Panc1 (cell line): ENCODE data around the gene SLC9C1. TPM values are rescaled to one million over a fixed set of nuclear protein-coding genes. Genes with fewer than 3 reads are reported as not detected.

Source experiments
- ATAC-seq: fragments of 200-7000 bp; cut with Tn5 transposase; 2 replicates; pipeline ENCODE4 v1.9.1; 2020; ENCODE audit warnings: mild to moderate bottlenecking, moderate library complexity
- BruUV-seq: library from RNA; stranded (reverse); fragments of 400-500 nt; replicated peaks from 2 replicates; lab custom pipeline; 2021; lab: Mats Ljungman, UMichigan
- CTCF ChIA-PET: fragments of 300-600 bp; sonication (Branson Sonifier 250); formaldehyde crosslinking; loops from one replicate; lab custom pipeline; 2022; ENCODE audit warnings: antibody characterized with exemption; lab: Charles Lee
- POLR2A ChIA-PET: fragments of 300-600 bp; sonication (Branson Sonifier 250); formaldehyde crosslinking; loops from one replicate; lab custom pipeline; 2022; ENCODE audit warnings: antibody characterized with exemption; lab: Charles Lee
- DNase-seq: peaks from one replicate; pipeline ENCODE4 v3.0.0-alpha.2; 2010; ENCODE audit warnings: low read depth, low spot score
- H3K27ac ChIP-seq: 2 replicates; pipeline ENCODE4 v1.5.1; 2011; ENCODE audit warnings: mild to moderate bottlenecking, low read length, inconsistent platforms
- H3K27me3 ChIP-seq: fragments of 200-500 bp; sonication (Bioruptor generic); 2 replicates; pipeline ENCODE4 v1.6.0; 2014; ENCODE audit warnings: low read length, inconsistent platforms; ENCODE audit not compliant: control insufficient read depth, insufficient read depth
- H3K36me3 ChIP-seq: fragments of 200-500 bp; sonication (Bioruptor generic); 2 replicates; pipeline ENCODE4 v1.5.1; 2014; ENCODE audit warnings: inconsistent platforms, mild to moderate bottlenecking, low read length, moderate library complexity; ENCODE audit not compliant: control insufficient read depth, insufficient read depth
- H3K4me1 ChIP-seq: 2 replicates; pipeline ENCODE4 v1.5.1; 2011; ENCODE audit warnings: inconsistent platforms, mild to moderate bottlenecking, low read length, moderate library complexity; ENCODE audit not compliant: control insufficient read depth, insufficient read depth
- H3K4me3 ChIP-seq, 2 experiments: 2 replicates each; pipeline ENCODE4 v1.5.1; 2011 to 2012; ENCODE audit warnings: low read depth in 2 of 2, low read length in 2 of 2, mild to moderate bottlenecking in 2 of 2, inconsistent platforms in 1 of 2, moderate library complexity in 1 of 2
- H3K9me3 ChIP-seq: fragments of 200-500 bp; sonication (Bioruptor generic); 2 replicates; pipeline ENCODE4 v1.5.1; 2014; ENCODE audit warnings: low read depth, mild to moderate bottlenecking, inconsistent platforms, low read length, moderate library complexity; ENCODE audit not compliant: control insufficient read depth, insufficient read depth
- POLR2AphosphoS5 ChIP-seq: IDR thresholded peaks from 2 replicates; pipeline ENCODE4 v1.6.1; 2012; ENCODE audit warnings: mild to moderate bottlenecking, low read depth, low read length, moderate library complexity
- SIN3A ChIP-seq: IDR thresholded peaks from 2 replicates; pipeline ENCODE4 v1.6.1; 2012; ENCODE audit warnings: low read depth, mild to moderate bottlenecking, low read length, moderate library complexity, borderline replicate concordance; ENCODE audit not compliant: insufficient read depth
- TCF7L2 ChIP-seq: IDR thresholded peaks from 2 replicates; pipeline ENCODE4 v1.6.1; 2011; ENCODE audit warnings: mild to moderate bottlenecking, low read depth, low read length, inconsistent platforms
- in situ Hi-C: cut with HindIII; loops from 2 replicates; pipeline ENCODE4 v1.10.0; 2016; ENCODE audit warnings: low sequenced_read_pairs, low pct_unique_long_range_greater_than_20kb
- intact Hi-C: fragments of 100-400 bp; cut with micrococcal nuclease; formaldehyde crosslinking; loops from one replicate; pipeline ENCODE4 v1.10.0; 2022; ENCODE audit not compliant: unreplicated experiment
- total RNA-seq: library from RNA; stranded (reverse); gene quantifications from one replicate; pipeline ENCODE4 v1.2.1, GENCODE V29; 2021; ENCODE audit not compliant: unreplicated experiment
- TF ChIP-seq, protein P1 (sequence below): fragments of 450-650 bp; IDR thresholded peaks from 2 replicates; pipeline ENCODE4 v1.5.1; 2017; ENCODE audit warnings: mild to moderate bottlenecking
- TF ChIP-seq, protein P2 (sequence below), 2 experiments: IDR thresholded peaks; 2 replicates each; pipeline ENCODE4 v1.6.1; 2011 to 2012; ENCODE audit warnings: low read depth in 2 of 2, control low read depth in 1 of 2, low read length in 1 of 2, mild to moderate bottlenecking in 1 of 2, moderate library complexity in 1 of 2; ENCODE audit not compliant: insufficient read depth in 1 of 2

Gene SLC9C1
- total RNA-seq, 1 experiment from 2014 or later, result not detected

DNA sequence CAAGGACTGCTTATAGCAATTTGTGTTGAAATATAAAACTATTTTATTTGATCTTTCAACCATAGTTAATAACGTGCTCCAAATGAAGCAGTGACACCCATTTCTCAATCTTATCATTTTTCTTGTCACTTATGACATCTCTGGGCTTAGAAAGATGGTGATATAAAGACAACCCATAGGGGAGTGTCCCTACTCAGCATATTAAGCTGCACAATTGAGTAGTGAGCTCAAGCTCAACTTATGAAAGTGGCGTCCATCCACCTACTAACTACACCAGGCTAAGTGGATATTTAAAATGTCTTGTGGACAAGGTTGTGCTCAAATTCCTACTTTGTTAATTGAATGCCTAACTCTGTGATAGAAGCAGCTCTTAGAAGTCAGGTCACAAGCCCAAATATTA, 46.7 kb downstream of the SLC9C1 start:
- CTCF ChIA-PET, result no interaction called here
- intact Hi-C loops, result loop anchor here (10.0 kb wide), 1 partner anchor 73 kb away; no protein-coding TSS in a partner anchor
- no peak for ATAC-seq

DNA sequence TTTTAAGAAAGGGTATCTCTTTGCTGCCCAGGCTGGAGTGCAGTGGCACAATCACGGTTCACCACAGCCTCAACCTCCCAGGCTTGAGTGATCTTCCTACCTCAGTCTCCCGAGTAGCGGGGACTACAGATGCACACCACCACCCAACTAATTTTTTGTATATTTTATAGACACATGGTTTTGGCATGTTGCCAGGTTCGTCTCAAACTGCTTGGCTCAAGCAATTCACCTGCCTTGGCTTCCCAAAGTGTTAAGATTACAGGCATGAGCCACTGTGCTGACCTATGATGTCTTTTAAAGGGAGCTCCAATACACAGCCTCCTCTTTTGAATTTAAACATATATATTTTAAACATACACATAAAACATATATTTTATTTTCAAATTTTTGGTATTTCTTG, 60.9 kb downstream of the SLC9C1 start:
- Histone ChIP-seq H3K27ac (no peak overlapping the region), H3K36me3 (no peaks in the 10 kb centered on the region), H3K4me3 (no peak overlapping the region), H3K27me3 (no peaks in the 10 kb centered on the region), H3K4me1 (no peaks in the 10 kb centered on the region), H3K9me3 (no peaks in the 10 kb centered on the region)
- ATAC-seq, result no peak
- intact Hi-C loops (no loop called here), in situ Hi-C loops (no loop called here)
- POLR2A ChIA-PET, result no interaction called here
- CTCF ChIA-PET, result no interaction called here
- TF ChIP-seq, protein P1, sequence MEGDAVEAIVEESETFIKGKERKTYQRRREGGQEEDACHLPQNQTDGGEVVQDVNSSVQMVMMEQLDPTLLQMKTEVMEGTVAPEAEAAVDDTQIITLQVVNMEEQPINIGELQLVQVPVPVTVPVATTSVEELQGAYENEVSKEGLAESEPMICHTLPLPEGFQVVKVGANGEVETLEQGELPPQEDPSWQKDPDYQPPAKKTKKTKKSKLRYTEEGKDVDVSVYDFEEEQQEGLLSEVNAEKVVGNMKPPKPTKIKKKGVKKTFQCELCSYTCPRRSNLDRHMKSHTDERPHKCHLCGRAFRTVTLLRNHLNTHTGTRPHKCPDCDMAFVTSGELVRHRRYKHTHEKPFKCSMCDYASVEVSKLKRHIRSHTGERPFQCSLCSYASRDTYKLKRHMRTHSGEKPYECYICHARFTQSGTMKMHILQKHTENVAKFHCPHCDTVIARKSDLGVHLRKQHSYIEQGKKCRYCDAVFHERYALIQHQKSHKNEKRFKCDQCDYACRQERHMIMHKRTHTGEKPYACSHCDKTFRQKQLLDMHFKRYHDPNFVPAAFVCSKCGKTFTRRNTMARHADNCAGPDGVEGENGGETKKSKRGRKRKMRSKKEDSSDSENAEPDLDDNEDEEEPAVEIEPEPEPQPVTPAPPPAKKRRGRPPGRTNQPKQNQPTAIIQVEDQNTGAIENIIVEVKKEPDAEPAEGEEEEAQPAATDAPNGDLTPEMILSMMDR, result no peak
- TF ChIP-seq POLR2AphosphoS5 (no peak), SIN3A (no peak), TCF7L2 (no peak)
- TF ChIP-seq, protein P2, sequence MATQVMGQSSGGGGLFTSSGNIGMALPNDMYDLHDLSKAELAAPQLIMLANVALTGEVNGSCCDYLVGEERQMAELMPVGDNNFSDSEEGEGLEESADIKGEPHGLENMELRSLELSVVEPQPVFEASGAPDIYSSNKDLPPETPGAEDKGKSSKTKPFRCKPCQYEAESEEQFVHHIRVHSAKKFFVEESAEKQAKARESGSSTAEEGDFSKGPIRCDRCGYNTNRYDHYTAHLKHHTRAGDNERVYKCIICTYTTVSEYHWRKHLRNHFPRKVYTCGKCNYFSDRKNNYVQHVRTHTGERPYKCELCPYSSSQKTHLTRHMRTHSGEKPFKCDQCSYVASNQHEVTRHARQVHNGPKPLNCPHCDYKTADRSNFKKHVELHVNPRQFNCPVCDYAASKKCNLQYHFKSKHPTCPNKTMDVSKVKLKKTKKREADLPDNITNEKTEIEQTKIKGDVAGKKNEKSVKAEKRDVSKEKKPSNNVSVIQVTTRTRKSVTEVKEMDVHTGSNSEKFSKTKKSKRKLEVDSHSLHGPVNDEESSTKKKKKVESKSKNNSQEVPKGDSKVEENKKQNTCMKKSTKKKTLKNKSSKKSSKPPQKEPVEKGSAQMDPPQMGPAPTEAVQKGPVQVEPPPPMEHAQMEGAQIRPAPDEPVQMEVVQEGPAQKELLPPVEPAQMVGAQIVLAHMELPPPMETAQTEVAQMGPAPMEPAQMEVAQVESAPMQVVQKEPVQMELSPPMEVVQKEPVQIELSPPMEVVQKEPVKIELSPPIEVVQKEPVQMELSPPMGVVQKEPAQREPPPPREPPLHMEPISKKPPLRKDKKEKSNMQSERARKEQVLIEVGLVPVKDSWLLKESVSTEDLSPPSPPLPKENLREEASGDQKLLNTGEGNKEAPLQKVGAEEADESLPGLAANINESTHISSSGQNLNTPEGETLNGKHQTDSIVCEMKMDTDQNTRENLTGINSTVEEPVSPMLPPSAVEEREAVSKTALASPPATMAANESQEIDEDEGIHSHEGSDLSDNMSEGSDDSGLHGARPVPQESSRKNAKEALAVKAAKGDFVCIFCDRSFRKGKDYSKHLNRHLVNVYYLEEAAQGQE (IDR thresholded peaks at IDR 0.05; ENCODE audit: insufficient read depth in 1 of 2, low read depth in 2 of 2, low read length in 1 of 2), result no peak
- no TSS peak for BruUV-seq
- DNase-seq, result no peak

More for the DNA sequence above, 46.7 kb downstream of the SLC9C1 start:
- no peak for TF ChIP-seq SIN3A
- TF ChIP-seq, protein P1, result no peak
- no peak for TF ChIP-seq POLR2AphosphoS5
- no peak for TF ChIP-seq TCF7L2
- TF ChIP-seq, protein P2 (IDR thresholded peaks at IDR 0.05; ENCODE audit: insufficient read depth in 1 of 2, low read depth in 2 of 2, low read length in 1 of 2), result no peak
- Histone ChIP-seq H3K4me3 (no peak overlapping the region), H3K4me1 (no peaks in the 10 kb centered on the region), H3K36me3 (no peaks in the 10 kb centered on the region), H3K27me3 (no peaks in the 10 kb centered on the region), H3K9me3 (no peaks in the 10 kb centered on the region), H3K27ac (no peak overlapping the region)
- POLR2A ChIA-PET, result interaction anchor here (0.6 kb wide), 1 partner anchor 45 kb away, joined by 3 read pairs; no protein-coding TSS in a partner anchor
- in situ Hi-C loops, result no loop called here
- no peak for DNase-seq
- BruUV-seq, result no TSS peak
